T-helper 17 cell (primary cell): ENCODE results near the gene CCDC80. TPM values are rescaled to one million over a fixed set of nuclear protein-coding genes. Genes with fewer than 3 reads are reported as not detected.

ENCODE experiments used
- ATAC-seq: fragments of 150-1000 bp; cut with Tn5 transposase; 2 replicates; pipeline ENCODE4 v1.10.0; 2021; ENCODE audit warnings: mild to moderate bottlenecking, moderate library complexity
- DNase-seq, 3 donors: peaks; one replicate each; pipeline versions ENCODE4 v3.0.0 to v3.0.0-alpha.2; 2020 to 2021
- H3K9me3 ChIP-seq: one replicate; pipeline ENCODE4 v1.7.0; 2013; ENCODE audit warnings: low read length, mild to moderate bottlenecking; ENCODE audit not compliant: control insufficient read depth, poor library complexity, severe bottlenecking
- H3K27ac Mint-ChIP-seq: one replicate; pipeline ENCODE4 v1.8.0; 2022; ENCODE audit warnings: mild to moderate bottlenecking, moderate library complexity, mixed read lengths
- H3K27me3 Mint-ChIP-seq: one replicate; pipeline ENCODE4 v1.8.0; 2022; ENCODE audit warnings: mixed read lengths
- H3K36me3 Mint-ChIP-seq: one replicate; pipeline ENCODE4 v1.8.0; 2022; ENCODE audit warnings: low read depth, mixed read lengths
- H3K4me1 Mint-ChIP-seq: one replicate; pipeline ENCODE4 v1.8.0; 2022; ENCODE audit warnings: mild to moderate bottlenecking, mixed read lengths
- H3K4me3 Mint-ChIP-seq: one replicate; pipeline ENCODE4 v1.8.0; 2022; ENCODE audit warnings: mild to moderate bottlenecking, moderate library complexity, mixed read lengths
- total RNA-seq, 4 donors: library from RNA in 2 of 4; stranded (reverse) in 2 of 4; gene quantifications; one replicate each; pipeline ENCODE4 v1.2.3 and lab custom pipeline; 2022 to 2026

The CCDC80 gene
- total RNA-seq (not detected), total RNA-seq (lab: John Stamatoyannopoulos, UW) (0 reads per million in 2 donors)

DNA sequence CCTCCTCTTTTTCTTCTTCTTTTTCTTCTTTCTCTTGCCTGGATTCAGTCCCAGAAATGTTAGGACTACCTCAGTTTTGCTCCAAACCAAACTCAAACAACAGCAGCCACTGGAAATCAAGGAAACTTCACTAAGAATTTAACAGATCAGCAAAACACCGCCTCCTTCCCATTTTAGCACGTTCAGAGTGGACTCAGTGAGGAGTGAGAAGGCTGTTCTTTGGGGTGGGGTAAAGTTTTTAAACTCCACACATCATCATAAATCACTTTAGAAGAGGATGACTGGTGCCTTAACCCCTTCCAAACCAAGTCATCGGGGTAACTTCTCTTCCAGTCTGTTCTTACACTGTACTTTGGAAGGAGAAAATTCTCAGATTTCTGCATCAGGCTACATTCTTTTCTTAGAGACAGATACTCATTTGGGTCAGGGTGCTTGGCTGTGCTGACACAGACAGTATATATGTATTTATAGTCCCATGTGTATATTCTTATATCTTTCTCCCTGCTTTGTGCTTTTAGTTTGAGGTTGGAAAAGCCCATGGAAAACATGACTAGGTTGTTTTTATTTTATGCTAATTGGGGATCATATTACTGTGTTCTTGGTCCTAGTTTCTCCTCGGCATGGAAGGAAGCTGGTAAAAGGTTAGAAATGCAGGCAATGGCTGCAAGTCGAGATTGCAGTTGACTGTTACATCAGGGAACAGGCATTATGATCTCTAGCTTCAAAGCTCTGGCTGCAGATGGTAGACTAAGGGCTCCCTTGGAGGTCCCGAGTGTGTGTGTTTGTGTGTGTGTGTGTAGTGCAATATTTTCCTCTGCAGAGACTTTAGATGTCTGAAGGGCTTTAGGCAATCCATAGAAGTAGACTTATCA, at the start of gene CCDC80:
Gene CCDC80, minus strand, starts transcription at position 214 of the 872 bp plus-strand sequence. CDS start 1,238 bp downstream, outside the sequence.
- DNase-seq, result no peak
- H3K4me3 Mint-ChIP-seq, result no peak within 1 kb of the TSS

DNA sequence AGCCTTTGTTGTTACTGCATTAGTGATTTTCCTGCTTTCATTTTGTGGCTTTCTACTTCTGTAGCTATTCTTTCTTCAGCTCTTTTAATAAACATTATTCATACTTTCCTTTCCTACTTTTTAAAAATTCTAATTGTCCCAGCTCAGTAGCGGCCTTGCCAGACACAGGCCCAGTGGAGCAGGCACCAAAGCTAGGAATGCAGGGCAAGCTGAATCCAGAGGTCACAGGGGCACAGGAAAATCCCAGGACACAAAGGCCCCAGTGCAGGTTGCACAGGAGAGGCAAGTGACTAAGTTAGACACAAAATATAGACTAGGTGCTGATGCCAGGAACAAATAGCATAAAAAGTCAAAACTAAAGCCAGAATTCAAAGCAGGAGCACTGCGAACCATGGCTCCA, 49.0 kb upstream of the CCDC80 start:
- Mint-ChIP-seq H3K27me3 (peaks cover 12% of the 10 kb centered on the region), H3K4me1 (peaks cover 4% of the 10 kb centered on the region), H3K36me3 (no peaks in the 10 kb centered on the region), H3K27ac (no peak overlapping the region), H3K4me3 (no peak overlapping the region)
- H3K9me3 ChIP-seq, result no peaks in the 10 kb centered on the region
- DNase-seq (no peak), ATAC-seq (no peak)

More for the DNA sequence above, at the start of gene CCDC80:
- no peak within 1 kb of the TSS for H3K27ac Mint-ChIP-seq
- no peaks in the 10 kb centered on the region for H3K27me3 Mint-ChIP-seq
- H3K4me1 Mint-ChIP-seq, result peaks cover 14% of the 10 kb centered on the region
- no peaks in the 10 kb centered on the region for H3K9me3 ChIP-seq
- H3K36me3 Mint-ChIP-seq, result no peaks in the 10 kb centered on the region
- ATAC-seq, result no peak

GRCh38 chr3:112689385-112689784, 48.4 kb upstream of the CCDC80 start:
- H3K27me3 Mint-ChIP-seq, result peaks cover 18% of the 10 kb centered on the region
- peaks cover 4% of the 10 kb centered on the region for H3K4me1 Mint-ChIP-seq
- no peaks in the 10 kb centered on the region for H3K36me3 Mint-ChIP-seq
- no peak overlapping the region for H3K27ac Mint-ChIP-seq
- no peak overlapping the region for H3K4me3 Mint-ChIP-seq
- no peaks in the 10 kb centered on the region for H3K9me3 ChIP-seq
- ATAC-seq (no peak), DNase-seq (no peak)

DNA sequence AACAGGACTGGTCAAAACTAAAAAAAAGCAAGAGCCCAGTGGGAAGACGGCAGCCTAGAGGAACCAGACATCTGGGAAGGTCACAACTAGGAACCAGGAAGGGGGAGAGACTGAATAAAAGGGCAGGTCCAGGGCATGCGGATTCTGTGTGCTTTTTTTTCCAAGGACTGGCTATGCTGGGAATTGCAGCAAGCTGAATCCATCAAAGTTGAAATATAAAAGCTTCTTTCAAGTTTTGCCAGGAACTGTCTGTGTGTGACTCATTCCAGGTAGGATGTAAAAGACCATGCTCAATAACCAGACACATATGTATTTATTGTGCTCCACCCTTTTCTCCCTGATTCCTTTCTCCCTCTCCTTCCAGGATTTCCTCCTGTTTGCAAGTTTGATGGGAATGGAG, 47.9 kb upstream of the CCDC80 start:
- DNase-seq (no peak), ATAC-seq (no peak)
- no peaks in the 10 kb centered on the region for H3K9me3 ChIP-seq
- H3K4me1 Mint-ChIP-seq, result peaks cover 4% of the 10 kb centered on the region
- no peaks in the 10 kb centered on the region for H3K36me3 Mint-ChIP-seq
- H3K27ac Mint-ChIP-seq, result no peak overlapping the region
- H3K27me3 Mint-ChIP-seq, result peaks cover 21% of the 10 kb centered on the region
- no peak overlapping the region for H3K4me3 Mint-ChIP-seq

- Mint-ChIP-seq H3K4me1 (peaks cover 4% of the 10 kb centered on the region), H3K27me3 (peaks cover 21% of the 10 kb centered on the region), H3K36me3 (no peaks in the 10 kb centered on the region), H3K4me3 (no peak overlapping the region), H3K27ac (no peak overlapping the region)
- DNase-seq (no peak), ATAC-seq (no peak)
- H3K9me3 ChIP-seq, result no peaks in the 10 kb centered on the region
Measured at GRCh38 chr3:112688085-112688769, 47.3 kb upstream of the CCDC80 start.

DNA sequence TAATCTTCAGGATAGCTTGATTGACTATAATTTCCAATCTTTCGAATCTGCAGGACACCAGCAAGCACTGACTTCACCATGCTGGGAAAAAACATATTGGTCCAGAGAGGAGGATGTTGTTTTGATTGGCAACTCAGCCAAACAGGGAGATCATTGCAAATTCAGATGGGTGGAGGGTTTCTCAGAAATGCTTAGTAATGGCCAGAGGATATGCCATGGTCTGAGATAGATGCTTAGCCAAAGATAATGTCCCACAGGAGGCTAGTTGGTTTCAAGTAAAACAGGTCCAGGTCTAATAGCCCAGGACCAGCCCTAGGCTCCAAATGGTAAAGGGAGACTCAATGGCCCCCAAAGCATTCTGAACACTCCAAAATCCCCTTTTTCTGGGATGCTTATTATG, 46.7 kb upstream of the CCDC80 start:
- Mint-ChIP-seq H3K4me3 (no peak overlapping the region), H3K27me3 (peaks cover 21% of the 10 kb centered on the region), H3K36me3 (no peaks in the 10 kb centered on the region), H3K4me1 (peaks cover 4% of the 10 kb centered on the region), H3K27ac (no peak overlapping the region)
- H3K9me3 ChIP-seq, result no peaks in the 10 kb centered on the region
- ATAC-seq (no peak), DNase-seq (no peak)

DNA sequence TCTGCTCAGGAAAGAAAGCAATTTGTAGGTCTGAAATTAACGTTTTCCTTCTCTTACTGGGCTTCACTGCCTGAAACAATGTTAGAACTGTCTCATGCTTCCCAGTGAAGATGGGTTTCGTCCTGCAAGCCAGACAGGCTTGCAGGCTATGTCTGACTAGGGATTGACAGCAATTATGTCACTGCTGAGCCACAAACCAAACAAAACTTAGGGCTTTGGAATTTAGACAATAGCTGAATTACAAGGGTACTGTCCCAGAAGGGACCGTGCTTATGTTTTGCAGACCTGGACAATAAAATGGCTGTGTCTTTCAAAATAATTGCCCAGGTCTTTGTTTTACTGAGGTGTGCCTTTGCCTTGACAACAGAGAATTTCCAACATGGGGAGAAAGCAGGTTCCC, 46.3 kb upstream of the CCDC80 start:
- ATAC-seq (no peak), DNase-seq (no peak)
- H3K4me3 Mint-ChIP-seq, result no peak overlapping the region
- H3K4me1 Mint-ChIP-seq, result peaks cover 4% of the 10 kb centered on the region
- H3K9me3 ChIP-seq, result no peaks in the 10 kb centered on the region
- H3K27ac Mint-ChIP-seq, result no peak overlapping the region
- H3K27me3 Mint-ChIP-seq, result peaks cover 21% of the 10 kb centered on the region
- no peaks in the 10 kb centered on the region for H3K36me3 Mint-ChIP-seq

DNA sequence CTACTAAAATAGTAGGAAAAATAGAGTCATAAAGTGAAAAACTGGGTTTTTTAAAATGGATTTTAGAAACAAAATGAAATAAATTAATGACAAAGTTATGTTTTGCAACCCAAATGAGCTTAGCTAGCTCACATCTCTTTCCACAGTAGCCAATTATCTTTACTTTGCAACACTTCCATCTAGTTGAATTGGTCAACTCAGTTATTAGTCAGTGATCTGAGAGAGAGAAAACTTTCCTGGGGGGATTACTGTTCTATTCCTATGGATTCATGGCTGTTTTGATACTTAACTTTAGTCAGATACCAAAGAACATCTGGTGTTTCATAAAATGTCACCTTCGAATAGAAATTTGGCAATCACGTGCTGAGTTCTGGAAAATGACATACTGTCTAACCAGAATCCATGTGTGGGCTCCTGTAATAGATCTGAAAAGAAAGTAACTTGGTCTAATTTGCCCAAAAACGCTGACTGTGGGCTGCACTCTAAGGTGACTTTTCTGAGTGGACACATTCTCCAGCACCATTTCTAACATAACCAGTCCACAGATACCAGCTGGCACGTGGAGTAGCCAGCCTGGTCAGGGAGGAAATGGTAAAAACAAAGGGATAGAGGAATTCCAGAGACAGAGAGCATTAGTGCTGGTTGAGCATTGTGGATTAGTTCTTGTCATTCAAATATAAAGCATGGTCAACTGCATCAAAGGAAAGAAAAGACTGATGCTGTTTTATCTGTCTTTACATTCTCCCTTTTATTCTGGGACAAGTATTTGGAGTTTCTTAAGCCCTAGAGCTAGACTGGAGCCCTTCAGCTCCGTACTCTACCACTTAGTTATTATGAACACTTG, 45.2 kb upstream of the CCDC80 start:
- ATAC-seq, result no peak
- Mint-ChIP-seq H3K4me1 (peaks cover 4% of the 10 kb centered on the region), H3K36me3 (no peaks in the 10 kb centered on the region), H3K4me3 (no peak overlapping the region), H3K27ac (no peak overlapping the region), H3K27me3 (peaks cover 21% of the 10 kb centered on the region)
- DNase-seq, result no peak
- H3K9me3 ChIP-seq, result no peaks in the 10 kb centered on the region

GRCh38 chr3:112685420-112685819, 44.5 kb upstream of the CCDC80 start:
- Mint-ChIP-seq H3K36me3 (no peaks in the 10 kb centered on the region), H3K27ac (no peak overlapping the region), H3K27me3 (peaks cover 21% of the 10 kb centered on the region)

DNA sequence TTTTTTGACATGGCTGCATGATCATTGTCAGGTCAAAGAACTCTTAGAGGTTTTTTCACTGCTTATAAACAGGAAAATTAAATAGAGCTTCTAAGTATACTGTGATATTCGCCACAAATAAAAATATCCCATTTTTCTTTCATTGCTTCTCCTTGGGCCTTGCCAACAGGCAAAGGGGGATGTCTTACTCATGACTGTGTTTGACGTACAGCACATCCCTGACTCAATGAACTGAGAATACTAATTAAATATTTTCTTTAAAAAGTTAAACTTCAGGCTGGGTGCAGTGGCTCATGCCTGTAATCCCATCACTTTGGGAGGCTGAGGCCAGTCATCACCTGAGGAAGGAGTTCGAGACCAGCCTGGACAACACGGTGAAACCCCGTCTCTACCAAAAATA, 41.4 kb upstream of the CCDC80 start:
- no peaks in the 10 kb centered on the region for H3K9me3 ChIP-seq
- no peaks in the 10 kb centered on the region for H3K4me1 Mint-ChIP-seq
- no peaks in the 10 kb centered on the region for H3K36me3 Mint-ChIP-seq
- no peak overlapping the region for H3K4me3 Mint-ChIP-seq
- ATAC-seq (no peak), DNase-seq (no peak)
- peaks cover 21% of the 10 kb centered on the region for H3K27me3 Mint-ChIP-seq
- H3K27ac Mint-ChIP-seq, result no peak overlapping the region

More at GRCh38 chr3:112685420-112685819, 44.5 kb upstream of the CCDC80 start:
- peaks cover 4% of the 10 kb centered on the region for H3K4me1 Mint-ChIP-seq
- H3K9me3 ChIP-seq, result no peaks in the 10 kb centered on the region
- DNase-seq (no peak), ATAC-seq (no peak)
- H3K4me3 Mint-ChIP-seq, result no peak overlapping the region

DNA sequence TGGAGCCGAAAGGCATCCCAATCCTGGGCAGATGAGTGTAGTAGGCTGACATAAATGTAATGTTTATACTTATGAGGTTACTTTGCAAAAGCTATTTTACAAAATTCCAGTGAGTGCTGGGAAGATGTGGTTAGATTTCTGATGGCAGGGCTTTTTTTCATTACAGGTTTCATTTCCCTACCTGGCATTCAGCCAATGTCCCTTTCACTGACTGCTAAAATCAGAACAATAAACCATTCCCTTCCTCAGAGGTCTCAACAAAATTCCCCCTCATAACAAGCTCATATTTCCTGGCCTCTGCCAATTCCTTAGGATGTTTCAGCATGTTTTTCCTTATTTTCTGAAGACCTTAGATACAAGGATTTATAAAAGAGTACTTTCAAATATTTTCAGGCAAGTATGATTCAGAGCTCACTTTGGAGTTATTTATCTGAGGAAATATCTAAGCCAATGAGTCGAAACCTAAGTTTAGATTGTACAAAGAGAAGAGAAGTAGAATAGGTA, 40.9 kb upstream of the CCDC80 start:
- H3K27ac Mint-ChIP-seq, result no peak overlapping the region
- DNase-seq (no peak), ATAC-seq (no peak)
- H3K9me3 ChIP-seq, result no peaks in the 10 kb centered on the region
- peaks cover 4% of the 10 kb centered on the region for H3K4me1 Mint-ChIP-seq
- no peak overlapping the region for H3K4me3 Mint-ChIP-seq
- peaks cover 21% of the 10 kb centered on the region for H3K27me3 Mint-ChIP-seq
- H3K36me3 Mint-ChIP-seq, result no peaks in the 10 kb centered on the region

DNA sequence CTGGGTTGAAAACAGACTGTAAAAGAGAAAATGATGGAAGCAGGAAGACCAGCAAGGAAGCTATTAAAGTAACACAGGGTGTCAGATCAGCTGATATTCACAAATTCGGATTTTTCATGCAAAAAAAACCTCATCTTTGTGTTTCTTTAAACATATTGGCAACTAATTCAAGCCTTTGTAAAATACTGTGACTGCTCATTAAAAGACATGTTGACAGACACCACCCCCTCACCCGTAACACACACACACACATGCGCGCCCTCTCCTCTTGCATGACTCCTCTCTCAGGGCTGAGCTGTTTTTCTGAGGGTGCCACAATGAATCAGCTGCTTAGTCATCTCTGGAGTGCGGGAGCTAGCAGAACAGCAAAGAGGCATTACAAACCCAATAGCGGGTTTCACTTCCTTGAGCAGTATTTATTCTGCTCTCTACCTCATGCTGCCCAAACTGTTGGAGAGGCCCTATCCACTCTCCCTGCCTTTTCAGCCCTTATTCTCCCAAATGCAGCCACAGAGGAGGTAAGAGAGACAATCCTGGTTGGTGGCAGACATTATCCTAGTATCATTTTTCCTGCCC, 35.8 kb upstream of the CCDC80 start:
- Mint-ChIP-seq H3K27me3 (no peaks in the 10 kb centered on the region), H3K4me1 (peaks cover 32% of the 10 kb centered on the region), H3K4me3 (peak overlapping the region; percentile 82), H3K36me3 (no peaks in the 10 kb centered on the region), H3K27ac (peak overlapping the region; percentile 86)
- DNase-seq (peak in 2 of 3 donors; percentile 15 to 27), ATAC-seq (peak; percentile 94)
- H3K9me3 ChIP-seq, result no peaks in the 10 kb centered on the region
